ENCODE data around the gene TYROBP.
A peak's percentile ranks its signal among the peaks of the same experiment; 100 is the strongest.

The TYROBP gene

GRCh38 chr19:35879770-35880317, 28.3 kb downstream of the TYROBP start:
- Histone ChIP-seq H2AFZ (ENCODE audit: low read length) (no peak overlapping the region), H3K9ac (ENCODE audit: low read length) (no peak overlapping the region), H3K9me3 (replicated peaks; ENCODE audit: insufficient read depth, low read length) (no peaks in the 10 kb centered on the region), H3F3A (ENCODE audit: insufficient read depth, low read length) (no peaks in the 10 kb centered on the region), H3K27me3 (replicated peaks; ENCODE audit: insufficient read depth, low read length) (peaks cover 52% of the 10 kb centered on the region), H3K79me2 (ENCODE audit: low read length) (no peaks in the 10 kb centered on the region), H3K4me1 (ENCODE audit: low read length) (0 out of 2 replicates have a peak, but pooled peaks cover 3% of the 10 kb centered on the region), H3K4me3 (ENCODE audit: low read length) (no peak overlapping the region), H3K36me3 (replicated peaks; ENCODE audit: insufficient read depth, low read length) (no peaks in the 10 kb centered on the region), H3K4me2 (ENCODE audit: low read depth, low read length) (peak overlapping the region; percentile 54), H3K27ac (ENCODE audit: low read length) (no peak overlapping the region), H3K9me2 (replicated peaks; ENCODE audit: insufficient read depth, low read length) (no peaks in the 10 kb centered on the region), H4K20me1 (ENCODE audit: insufficient read depth, low read length) (no peaks in the 10 kb centered on the region)
- TF ChIP-seq CTCF (IDR thresholded peaks at IDR 0.05; ENCODE audit: low read length): no peak
- no peak for TF ChIP-seq EZH2 (optimal IDR thresholded peaks at IDR 0.05; ENCODE audit: low read depth, low read length)
- TF ChIP-seq EZH2phosphoT487 (IDR thresholded peaks at IDR 0.05; ENCODE audit: low read length): no peak
- peak; percentile 81 for DNase-seq

GRCh38 chr19:35879068-35879467, 29.0 kb downstream of the TYROBP start:
- H3K27ac ChIP-seq (ENCODE audit: low read length): no peak overlapping the region
- no peaks in the 10 kb centered on the region for H3K9me2 ChIP-seq (replicated peaks; ENCODE audit: insufficient read depth, low read length)
- H3F3A ChIP-seq (ENCODE audit: insufficient read depth, low read length): no peaks in the 10 kb centered on the region
- peaks cover 60% of the 10 kb centered on the region for H3K27me3 ChIP-seq (replicated peaks; ENCODE audit: insufficient read depth, low read length)
- no peaks in the 10 kb centered on the region for H3K79me2 ChIP-seq (ENCODE audit: low read length)
- no peaks in the 10 kb centered on the region for H4K20me1 ChIP-seq (ENCODE audit: insufficient read depth, low read length)
- no peak for TF ChIP-seq CTCF (IDR thresholded peaks at IDR 0.05; ENCODE audit: low read length)
- no peak for TF ChIP-seq EZH2phosphoT487 (IDR thresholded peaks at IDR 0.05; ENCODE audit: low read length)
- TF ChIP-seq EZH2 (optimal IDR thresholded peaks at IDR 0.05; ENCODE audit: low read depth, low read length): no peak
- H3K4me3 ChIP-seq (ENCODE audit: low read length): no peak overlapping the region
- no peak overlapping the region for H3K9ac ChIP-seq (ENCODE audit: low read length)
- no peaks in the 10 kb centered on the region for H3K36me3 ChIP-seq (replicated peaks; ENCODE audit: insufficient read depth, low read length)
- DNase-seq: no peak
- H3K4me1 ChIP-seq (ENCODE audit: low read length): 0 out of 2 replicates have a peak, but pooled peaks cover 3% of the 10 kb centered on the region
- no peak overlapping the region for H3K4me2 ChIP-seq (ENCODE audit: low read depth, low read length)
- no peaks in the 10 kb centered on the region for H3K9me3 ChIP-seq (replicated peaks; ENCODE audit: insufficient read depth, low read length)
- H2AFZ ChIP-seq (ENCODE audit: low read length): no peak overlapping the region

- H4K20me1 ChIP-seq (ENCODE audit: insufficient read depth, low read length): no peaks in the 10 kb centered on the region
Measured at GRCh38 chr19:35874392-35874930, 33.6 kb downstream of the TYROBP start.

GRCh38 chr19:35872180-35872579, 35.9 kb downstream of the TYROBP start:
- Histone ChIP-seq H3K9me2 (replicated peaks; ENCODE audit: insufficient read depth, low read length) (no peaks in the 10 kb centered on the region), H3K27ac (ENCODE audit: low read length) (no peak overlapping the region), H3K27me3 (replicated peaks; ENCODE audit: insufficient read depth, low read length) (peaks cover 82% of the 10 kb centered on the region), H3K4me1 (ENCODE audit: low read length) (peaks cover 4% of the 10 kb centered on the region; the same call in 1 of the 2 replicates), H3F3A (ENCODE audit: insufficient read depth, low read length) (no peaks in the 10 kb centered on the region), H2AFZ (ENCODE audit: low read length) (no peak overlapping the region), H3K4me2 (ENCODE audit: low read depth, low read length) (no peak overlapping the region), H3K36me3 (replicated peaks; ENCODE audit: insufficient read depth, low read length) (no peaks in the 10 kb centered on the region), H3K9me3 (replicated peaks; ENCODE audit: insufficient read depth, low read length) (no peaks in the 10 kb centered on the region), H3K9ac (ENCODE audit: low read length) (no peak overlapping the region), H4K20me1 (ENCODE audit: insufficient read depth, low read length) (no peaks in the 10 kb centered on the region), H3K4me3 (ENCODE audit: low read length) (no peak overlapping the region), H3K79me2 (ENCODE audit: low read length) (no peaks in the 10 kb centered on the region)
- no peak for DNase-seq
- TF ChIP-seq EZH2 (optimal IDR thresholded peaks at IDR 0.05; ENCODE audit: low read depth, low read length) (no peak), EZH2phosphoT487 (IDR thresholded peaks at IDR 0.05; ENCODE audit: low read length) (no peak), CTCF (IDR thresholded peaks at IDR 0.05; ENCODE audit: low read length) (no peak)

More at GRCh38 chr19:35874392-35874930, 33.6 kb downstream of the TYROBP start:
- Histone ChIP-seq H3K27ac (ENCODE audit: low read length) (no peak overlapping the region), H3K4me2 (ENCODE audit: low read depth, low read length) (no peak overlapping the region), H3K27me3 (replicated peaks; ENCODE audit: insufficient read depth, low read length) (peaks cover 86% of the 10 kb centered on the region), H2AFZ (ENCODE audit: low read length) (no peak overlapping the region), H3K9me3 (replicated peaks; ENCODE audit: insufficient read depth, low read length) (no peaks in the 10 kb centered on the region), H3K79me2 (ENCODE audit: low read length) (no peaks in the 10 kb centered on the region), H3K9me2 (replicated peaks; ENCODE audit: insufficient read depth, low read length) (no peaks in the 10 kb centered on the region), H3K4me1 (ENCODE audit: low read length) (0 out of 2 replicates have a peak, but pooled peaks cover 1% of the 10 kb centered on the region), H3K4me3 (ENCODE audit: low read length) (no peak overlapping the region), H3K36me3 (replicated peaks; ENCODE audit: insufficient read depth, low read length) (no peaks in the 10 kb centered on the region), H3F3A (ENCODE audit: insufficient read depth, low read length) (no peaks in the 10 kb centered on the region), H3K9ac (ENCODE audit: low read length) (no peak overlapping the region)
- DNase-seq: no peak
- no peak for TF ChIP-seq EZH2 (optimal IDR thresholded peaks at IDR 0.05; ENCODE audit: low read depth, low read length)

Measured in MM.1S (cell line).